K562 treated with DMSO at 1 percent for 4 hours (cell line): ENCODE results near the gene CLEC1A. TPM values are rescaled to one million over a fixed set of nuclear protein-coding genes. Genes with fewer than 3 reads are reported as not detected.

Experiments used
- total RNA-seq: library from RNA; unstranded; fragments of 300-600 nt; gene quantifications from 2 replicates; pipeline ENCODE4 v1.2.3, GENCODE V29; 2022; ENCODE audit not compliant: insufficient read depth

Gene CLEC1A, protein sequence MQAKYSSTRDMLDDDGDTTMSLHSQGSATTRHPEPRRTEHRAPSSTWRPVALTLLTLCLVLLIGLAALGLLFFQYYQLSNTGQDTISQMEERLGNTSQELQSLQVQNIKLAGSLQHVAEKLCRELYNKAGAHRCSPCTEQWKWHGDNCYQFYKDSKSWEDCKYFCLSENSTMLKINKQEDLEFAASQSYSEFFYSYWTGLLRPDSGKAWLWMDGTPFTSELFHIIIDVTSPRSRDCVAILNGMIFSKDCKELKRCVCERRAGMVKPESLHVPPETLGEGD
- not detected in 2 replicates for total RNA-seq

DNA sequence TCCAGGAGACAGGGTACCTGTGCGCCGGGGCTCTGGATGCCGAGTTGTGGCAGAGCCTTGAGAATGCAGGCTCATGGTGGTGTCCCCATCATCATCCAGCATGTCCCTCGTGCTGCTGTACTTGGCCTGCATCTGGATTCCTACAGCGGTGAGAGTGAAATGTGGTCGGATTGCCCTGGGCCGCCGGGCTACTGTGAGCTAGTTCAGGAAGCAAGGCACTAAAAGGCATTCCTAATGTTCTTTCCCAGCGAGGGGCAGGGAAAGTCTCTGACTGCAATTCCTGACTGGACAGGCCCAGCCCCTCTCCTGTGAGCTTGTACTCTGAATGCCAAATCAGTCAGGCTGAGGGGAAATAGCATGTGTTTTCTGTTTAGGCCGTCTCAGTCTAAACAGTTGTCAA is at the start of gene CLEC1A:
CLEC1A (minus strand) TSS at position 195 of the 400 bp plus-strand sequence; CDS start at position 132, 63 bp downstream.

GRCh38 chr12:10130042-10130441 is 31.3 kb upstream of the CLEC1A start, which contains the start of gene CLEC7A:
CLEC7A (minus strand) TSS chr12:10130199; CDS start chr12:10130082, 117 bp downstream.

DNA sequence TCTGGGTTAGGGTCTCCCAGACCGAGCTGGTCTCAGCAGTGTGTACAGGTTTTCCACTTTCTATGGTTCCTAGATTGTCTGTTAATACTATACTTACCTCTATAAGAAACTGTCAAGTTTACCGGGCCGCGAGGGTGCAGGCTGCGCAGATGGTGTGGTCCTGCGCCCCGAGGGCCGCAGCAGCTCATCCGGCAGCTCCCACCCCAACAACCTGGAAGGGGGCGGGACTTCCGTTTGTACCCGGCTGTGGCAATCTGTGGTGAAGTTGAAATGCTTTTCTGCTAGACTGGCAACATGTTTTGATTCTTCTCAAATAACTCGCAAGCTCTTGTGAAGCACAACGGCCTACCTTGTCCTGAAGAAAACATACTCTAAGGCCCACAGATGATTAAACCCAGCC is 68.3 kb downstream of the CLEC1A start, which contains the start of gene CLEC9A:
CLEC9A (plus strand) TSS at position 237 of the 400 bp plus-strand sequence. CDS start 22,006 bp downstream, outside the sequence.

Other genes with a start within 250 kb of the CLEC1A start
- 0.90 TPM in 1 of 2 replicates, not detected in the other for gene CLEC2B, start 229.6 kb downstream of the CLEC1A start, total RNA-seq
- not detected in 2 replicates for gene KLRF2, start 217.5 kb downstream of the CLEC1A start, total RNA-seq
- not detected in 2 replicates for gene CLEC2A, start 166.6 kb downstream of the CLEC1A start, total RNA-seq
- gene CLEC12A, start 127.6 kb downstream of the CLEC1A start, total RNA-seq, result not detected in 2 replicates
- gene CLEC1B, start 99.9 kb downstream of the CLEC1A start, total RNA-seq, result not detected in 2 replicates
- not detected in 2 replicates for gene CLEC12B, start 88.4 kb downstream of the CLEC1A start, total RNA-seq
- not detected in 2 replicates for gene CLEC9A, start 68.3 kb downstream of the CLEC1A start, total RNA-seq
- not detected in 2 replicates for gene CLEC7A, start 31.2 kb upstream of the CLEC1A start, total RNA-seq
- not detected in 2 replicates for gene OLR1, start 73.1 kb upstream of the CLEC1A start, total RNA-seq
- gene TMEM52B, start 80.0 kb upstream of the CLEC1A start, total RNA-seq, result not detected in 2 replicates
- 15.1 and 20.4 TPM in 2 replicates for gene GABARAPL1, start 113.9 kb upstream of the CLEC1A start, total RNA-seq
- gene KLRD1, start 208.9 kb upstream of the CLEC1A start, total RNA-seq, result not detected in 2 replicates